ENCODE data around the gene SLC36A2. TPM values are rescaled to one million over a fixed set of nuclear protein-coding genes. Genes with fewer than 3 reads are reported as not detected.

SLC36A2 gene
- total and polyA plus RNA-seq, 5 donors, result 0.14 TPM; not detected in 4

- Histone ChIP-seq H3K27ac (ENCODE audit: low read length) (no peak overlapping the region), H3K4me1 (ENCODE audit: control insufficient read depth, insufficient read depth, low read length) (no peaks in the 10 kb centered on the region), H3K27me3 (ENCODE audit: control insufficient read depth, insufficient read depth) (no peaks in the 10 kb centered on the region), H3K9me3 (ENCODE audit: control insufficient read depth, low read length) (no peaks in the 10 kb centered on the region), H3K4me3 (ENCODE audit: low read length) (no peak overlapping the region)
- DNase-seq (no peak), ATAC-seq (no peak)
- intact Hi-C loops (cut with DNase I), result no loop called here
- WGBS, result 70% methylated on average over 4 of the region's 4 CpGs
Measured at GRCh38 chr5:151283120-151283825, 64.1 kb downstream of the SLC36A2 start.

- H3K4me3 ChIP-seq (ENCODE audit: low read length), result no peak overlapping the region
- no peaks in the 10 kb centered on the region for H3K4me1 ChIP-seq (ENCODE audit: control insufficient read depth, insufficient read depth, low read length)
- DNase-seq, result no peak
- intact Hi-C loops (cut with DNase I), result no loop called here
- H3K27me3 ChIP-seq (ENCODE audit: control insufficient read depth, insufficient read depth), result no peaks in the 10 kb centered on the region
- WGBS, result 93% methylated on average over 13 of the region's 13 CpGs
- H3K9me3 ChIP-seq (ENCODE audit: control insufficient read depth, low read length), result no peaks in the 10 kb centered on the region
- no peak overlapping the region for H3K27ac ChIP-seq (ENCODE audit: low read length)
- no peak for ATAC-seq
Measured at GRCh38 chr5:151281001-151281639, 66.2 kb downstream of the SLC36A2 start.

- intact Hi-C loops (cut with DNase I), result no loop called here
- no peaks in the 10 kb centered on the region for H3K9me3 ChIP-seq (ENCODE audit: control insufficient read depth, low read length)
- WGBS, result 82% methylated on average over 2 of the region's 2 CpGs
- H3K4me3 ChIP-seq (ENCODE audit: low read length), result no peak overlapping the region
- H3K27me3 ChIP-seq (ENCODE audit: control insufficient read depth, insufficient read depth), result no peaks in the 10 kb centered on the region
- no peaks in the 10 kb centered on the region for H3K4me1 ChIP-seq (ENCODE audit: control insufficient read depth, insufficient read depth, low read length)
- DNase-seq (no peak), ATAC-seq (no peak)
- no peak overlapping the region for H3K27ac ChIP-seq (ENCODE audit: low read length)
Measured at GRCh38 chr5:151280443-151280842, 66.9 kb downstream of the SLC36A2 start.

- H3K27ac ChIP-seq (ENCODE audit: low read length), result no peak overlapping the region
- ATAC-seq (no peak), DNase-seq (no peak)
- no peak overlapping the region for H3K4me3 ChIP-seq (ENCODE audit: low read length)
- no peaks in the 10 kb centered on the region for H3K9me3 ChIP-seq (ENCODE audit: control insufficient read depth, low read length)
- intact Hi-C loops (cut with DNase I), result no loop called here
- 75% methylated on average over 5 of the region's 5 CpGs for WGBS
- no peaks in the 10 kb centered on the region for H3K4me1 ChIP-seq (ENCODE audit: control insufficient read depth, insufficient read depth, low read length)
- no peaks in the 10 kb centered on the region for H3K27me3 ChIP-seq (ENCODE audit: control insufficient read depth, insufficient read depth)
Measured at GRCh38 chr5:151278845-151279244, 68.5 kb downstream of the SLC36A2 start.

- no peak overlapping the region for H3K4me3 ChIP-seq (ENCODE audit: low read length)
- no peaks in the 10 kb centered on the region for H3K9me3 ChIP-seq (ENCODE audit: control insufficient read depth, low read length)
- no peaks in the 10 kb centered on the region for H3K27me3 ChIP-seq (ENCODE audit: control insufficient read depth, insufficient read depth)
- no peaks in the 10 kb centered on the region for H3K4me1 ChIP-seq (ENCODE audit: control insufficient read depth, insufficient read depth, low read length)
- no peak overlapping the region for H3K27ac ChIP-seq (ENCODE audit: low read length)
- WGBS, result 95% methylated on average over 2 of the region's 2 CpGs
- intact Hi-C loops (cut with DNase I), result no loop called here
- DNase-seq, result no peak
- ATAC-seq, result no peak
Measured at GRCh38 chr5:151275803-151276202, 71.6 kb downstream of the SLC36A2 start.

- Histone ChIP-seq H3K27ac (ENCODE audit: low read length) (no peak overlapping the region), H3K4me1 (ENCODE audit: control insufficient read depth, insufficient read depth, low read length) (no peaks in the 10 kb centered on the region), H3K4me3 (ENCODE audit: low read length) (no peak overlapping the region), H3K27me3 (ENCODE audit: control insufficient read depth, insufficient read depth) (no peaks in the 10 kb centered on the region), H3K9me3 (ENCODE audit: control insufficient read depth, low read length) (no peaks in the 10 kb centered on the region)
- no peak for DNase-seq
- ATAC-seq, result no peak
- intact Hi-C loops (cut with DNase I), result no loop called here
Measured at GRCh38 chr5:151274666-151275065, 72.7 kb downstream of the SLC36A2 start.

- no peaks in the 10 kb centered on the region for H3K9me3 ChIP-seq (ENCODE audit: control insufficient read depth, low read length)
- H3K4me3 ChIP-seq (ENCODE audit: low read length), result no peak overlapping the region
- DNase-seq (no peak), ATAC-seq (no peak)
- H3K27ac ChIP-seq (ENCODE audit: low read length), result no peak overlapping the region
- H3K4me1 ChIP-seq (ENCODE audit: control insufficient read depth, insufficient read depth, low read length), result no peaks in the 10 kb centered on the region
- H3K27me3 ChIP-seq (ENCODE audit: control insufficient read depth, insufficient read depth), result no peaks in the 10 kb centered on the region
- intact Hi-C loops (cut with DNase I), result no loop called here
Measured at GRCh38 chr5:151271336-151271735, 76.0 kb downstream of the SLC36A2 start.

- H3K4me3 ChIP-seq (ENCODE audit: low read length), result no peak overlapping the region
- H3K9me3 ChIP-seq (ENCODE audit: control insufficient read depth, low read length), result no peaks in the 10 kb centered on the region
- ATAC-seq, result no peak
- H3K27me3 ChIP-seq (ENCODE audit: control insufficient read depth, insufficient read depth), result no peaks in the 10 kb centered on the region
- WGBS, result 79% methylated on average over 1 of the region's 1 CpG
- H3K27ac ChIP-seq (ENCODE audit: low read length), result no peak overlapping the region
- intact Hi-C loops (cut with DNase I), result no loop called here
- no peaks in the 10 kb centered on the region for H3K4me1 ChIP-seq (ENCODE audit: control insufficient read depth, insufficient read depth, low read length)
- DNase-seq, result no peak
Measured at GRCh38 chr5:151270599-151270998, 76.8 kb downstream of the SLC36A2 start.

GRCh38 chr5:151267491-151268260 lies 79.7 kb downstream of the SLC36A2 start:
- WGBS, result 91% methylated on average over 11 of the region's 11 CpGs
- Histone ChIP-seq H3K9me3 (ENCODE audit: control insufficient read depth, low read length) (no peaks in the 10 kb centered on the region), H3K4me3 (ENCODE audit: low read length) (no peak overlapping the region), H3K27me3 (ENCODE audit: control insufficient read depth, insufficient read depth) (no peaks in the 10 kb centered on the region), H3K27ac (ENCODE audit: low read length) (no peak overlapping the region), H3K4me1 (ENCODE audit: control insufficient read depth, insufficient read depth, low read length) (peaks cover 3% of the 10 kb centered on the region)
- DNase-seq (no peak), ATAC-seq (no peak)
- intact Hi-C loops (cut with DNase I), result no loop called here
